Liver (tissue), 9 donors: Measurements from ENCODE around the gene SAFB. TPM values are rescaled to one million over a fixed set of nuclear protein-coding genes. Genes with fewer than 3 reads are reported as not detected.

Experiments
- DNase-seq: peaks from one replicate; pipeline ENCODE4 v3.0.0-alpha.2; 2017; ENCODE audit warnings: low spot score
- H3K27ac ChIP-seq, 2 donors: one replicate each; pipeline ENCODE4 v1.7.0; 2013; ENCODE audit warnings: inconsistent platforms in 2 of 2, low read length in 2 of 2, control low read depth in 1 of 2, low read depth in 1 of 2, mild to moderate bottlenecking in 1 of 2
- H3K27me3 ChIP-seq, 4 donors: one replicate each; pipeline versions ENCODE4 v1.6.1 to v1.7.0; 2013; ENCODE audit warnings: low read length in 3 of 4, inconsistent platforms in 1 of 4, mild to moderate bottlenecking in 1 of 4, moderate library complexity in 1 of 4; ENCODE audit not compliant: control insufficient read depth in 4 of 4, insufficient read depth in 4 of 4
- H3K36me3 ChIP-seq, 4 donors: one replicate each; pipeline versions ENCODE4 v1.6.1 to v1.7.0; 2013; ENCODE audit warnings: low read length in 3 of 4, mild to moderate bottlenecking in 3 of 4, low read depth in 1 of 4, moderate library complexity in 1 of 4; ENCODE audit not compliant: control insufficient read depth in 4 of 4, insufficient read depth in 3 of 4
- H3K4me1 ChIP-seq, 4 donors: one replicate each; pipeline versions ENCODE4 v1.6.1 to v1.7.0; 2013; ENCODE audit warnings: low read length in 3 of 4, mild to moderate bottlenecking in 3 of 4, moderate library complexity in 1 of 4; ENCODE audit not compliant: control insufficient read depth in 4 of 4, insufficient read depth in 4 of 4
- H3K4me3 ChIP-seq, 3 donors: one replicate each; pipeline versions ENCODE4 v1.6.1 to v1.7.0; 2013; ENCODE audit warnings: low read length in 3 of 3, control low read depth in 1 of 3, low read depth in 1 of 3, mild to moderate bottlenecking in 1 of 3
- H3K9ac ChIP-seq, 2 donors: one replicate each; pipeline ENCODE4 v1.7.0; 2013; ENCODE audit warnings: low read length in 2 of 2, mild to moderate bottlenecking in 2 of 2, moderate library complexity in 2 of 2, control low read depth in 1 of 2, low read depth in 1 of 2
- H3K9me3 ChIP-seq, 4 donors: one replicate each; pipeline versions ENCODE4 v1.6.1 to v1.7.0; 2013; ENCODE audit warnings: low read length in 3 of 4; ENCODE audit not compliant: control insufficient read depth in 4 of 4
- ATF3 ChIP-seq: IDR thresholded peaks from 2 replicates; pipeline ENCODE4 v1.6.1; 2016; ENCODE audit warnings: antibody characterized with exemption
- EGR1 ChIP-seq, 2 donors: IDR thresholded peaks; 2 replicates each; pipeline ENCODE4 v1.6.1; 2016 to 2018; ENCODE audit warnings: antibody characterized with exemption in 2 of 2, low read depth in 2 of 2
- FOXA1 ChIP-seq: IDR thresholded peaks from 2 replicates; pipeline ENCODE4 v1.6.1; 2016; ENCODE audit warnings: antibody characterized with exemption
- FOXA2 ChIP-seq: IDR thresholded peaks from 2 replicates; pipeline ENCODE4 v1.6.1; 2016; ENCODE audit warnings: antibody characterized with exemption
- HNF4A ChIP-seq, 2 donors: conservative IDR thresholded peaks; 2 replicates each; pipeline ENCODE4 v1.6.1; 2016; ENCODE audit warnings: antibody characterized with exemption in 2 of 2, mild to moderate bottlenecking in 2 of 2
- HNF4G ChIP-seq: IDR thresholded peaks from 2 replicates; pipeline ENCODE4 v1.6.1; 2016; ENCODE audit warnings: antibody characterized with exemption
- JUND ChIP-seq, 2 donors: IDR thresholded peaks; 2 replicates each; pipeline ENCODE4 v1.6.1; 2016; ENCODE audit warnings: antibody characterized with exemption in 2 of 2
- NR2F2 ChIP-seq: IDR thresholded peaks from 2 replicates; pipeline ENCODE4 v1.6.1; 2016; ENCODE audit warnings: antibody characterized with exemption
- RAD21 ChIP-seq, 2 donors: IDR thresholded peaks; 2 replicates each; pipeline ENCODE4 v1.6.1; 2016; ENCODE audit warnings: antibody characterized with exemption in 2 of 2, mild to moderate bottlenecking in 2 of 2
- REST ChIP-seq: IDR thresholded peaks from 2 replicates; pipeline ENCODE4 v1.6.1; 2016; ENCODE audit warnings: antibody characterized with exemption, mild to moderate bottlenecking
- RXRA ChIP-seq, 2 donors: IDR thresholded peaks; 2 replicates each; pipeline ENCODE4 v1.6.1; 2017 to 2018; ENCODE audit warnings: antibody characterized with exemption in 2 of 2, mild to moderate bottlenecking in 1 of 2
- SP1 ChIP-seq: IDR thresholded peaks from 2 replicates; pipeline ENCODE4 v1.6.1; 2018; ENCODE audit warnings: antibody characterized with exemption, mild to moderate bottlenecking
- TAF1 ChIP-seq: conservative IDR thresholded peaks from 2 replicates; pipeline ENCODE4 v1.6.1; 2016; ENCODE audit warnings: antibody characterized with exemption, mild to moderate bottlenecking
- YY1 ChIP-seq: IDR thresholded peaks from 2 replicates; pipeline ENCODE4 v1.6.1; 2016; ENCODE audit warnings: antibody characterized with exemption, mild to moderate bottlenecking
- ZBTB33 ChIP-seq: IDR thresholded peaks from 2 replicates; pipeline ENCODE4 v1.6.1; 2016; ENCODE audit warnings: antibody characterized with exemption
- WGBS: extraction: QIAGEN DNeasy Blood & Tissue Kit; methylation state at CpG from one replicate; pipeline ENCODE4 v1.1.7; 2013; 5-methylcytosine and 5-hydroxymethylcytosine counted together
- polyA plus RNA-seq, 2 donors: library from polyadenylated mRNA; stranded (reverse) in 1 of 2; unstranded in 1 of 2; fragments of 200-250 nt in 1 of 2; fragments of >200 nt in 1 of 2; fragmentation: Nextera tagmentation in 1 of 2; extraction: Ambion mirVana in 1 of 2; gene quantifications; one replicate each; pipeline versions ENCODE4 v1.2.1 to v1.2.3, GENCODE V29; 2013 to 2015
- total RNA-seq, 2 donors: library from RNA; depleted of rRNA; stranded (reverse); fragments of >200 nt; gene quantifications; one replicate each; pipeline ENCODE4 v1.2.3, GENCODE V29; 2014
- TF ChIP-seq, protein P1 (sequence below): IDR thresholded peaks from 2 replicates; pipeline ENCODE4 v1.6.1; 2016; ENCODE audit warnings: antibody characterized with exemption
- TF ChIP-seq, protein P2 (sequence below): fragments of 150-350 bp; IDR thresholded peaks from 2 replicates; pipeline ENCODE4 v1.5.1; 2017; ENCODE audit warnings: improper control_type of control experiment, low read depth, low read length; ENCODE audit not compliant: missing input control
- donor health status: healthy.
- donor health status: healthy.
- donor health status: healthy.
- donor health status: healthy.
- donor health status: healthy.

SAFB gene
- total and polyA plus RNA-seq, 4 donors, result 16.5 to 65.0 (median 38.5) TPM

GRCh38 chr19:5679289-5680083 is 56.6 kb downstream of the SAFB start:
- DNase-seq, result peak; percentile 34
- H3K9me3 ChIP-seq, result no peaks in the 10 kb centered on the region
- peak overlapping the region; percentile 66 to 78 for H3K27ac ChIP-seq
- H3K9ac ChIP-seq, result peak overlapping the region; percentile 88 to 92
- H3K27me3 ChIP-seq, result no peaks in the 10 kb centered on the region
- TF ChIP-seq YY1 (no peak), FOXA2 (no peak), TAF1 (no peak), JUND (IDR thresholded peaks at IDR 0.05) (no peak), SP1 (no peak), FOXA1 (no peak), HNF4G (no peak), REST (no peak), EGR1 (IDR thresholded peaks at IDR 0.05; ENCODE audit: low read depth in 2 of 2) (no peak), NR2F2 (no peak)
- TF ChIP-seq, protein P1, sequence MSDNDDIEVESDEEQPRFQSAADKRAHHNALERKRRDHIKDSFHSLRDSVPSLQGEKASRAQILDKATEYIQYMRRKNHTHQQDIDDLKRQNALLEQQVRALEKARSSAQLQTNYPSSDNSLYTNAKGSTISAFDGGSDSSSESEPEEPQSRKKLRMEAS, result no peak
- 35% methylated on average over 26 of the region's 26 CpGs for WGBS
- H3K4me1 ChIP-seq, result peaks cover 4 to 22% (median 13%) of the 10 kb centered on the region in 4 donors
- no peaks in the 10 kb centered on the region for H3K36me3 ChIP-seq
- H3K4me3 ChIP-seq, result peak overlapping the region; percentile 72 to 96 (median 96)

GRCh38 chr19:5680084-5680436 is 57.2 kb downstream of the SAFB start:
- peaks cover 4 to 22% (median 13%) of the 10 kb centered on the region in 4 donors for H3K4me1 ChIP-seq
- TF ChIP-seq EGR1 (IDR thresholded peaks at IDR 0.05; ENCODE audit: low read depth in 2 of 2), result no peak
- DNase-seq, result no peak
- H3K27ac ChIP-seq, result peak overlapping the region; percentile 66 to 78
- H3K36me3 ChIP-seq, result no peaks in the 10 kb centered on the region
- H3K9me3 ChIP-seq, result no peaks in the 10 kb centered on the region
- H3K9ac ChIP-seq, result peak overlapping the region; percentile 88 to 92
- H3K27me3 ChIP-seq, result no peaks in the 10 kb centered on the region
- under 1% methylated on average over 23 of the region's 23 CpGs for WGBS
- peak overlapping the region; percentile 72 to 96 (median 96) for H3K4me3 ChIP-seq

DNA sequence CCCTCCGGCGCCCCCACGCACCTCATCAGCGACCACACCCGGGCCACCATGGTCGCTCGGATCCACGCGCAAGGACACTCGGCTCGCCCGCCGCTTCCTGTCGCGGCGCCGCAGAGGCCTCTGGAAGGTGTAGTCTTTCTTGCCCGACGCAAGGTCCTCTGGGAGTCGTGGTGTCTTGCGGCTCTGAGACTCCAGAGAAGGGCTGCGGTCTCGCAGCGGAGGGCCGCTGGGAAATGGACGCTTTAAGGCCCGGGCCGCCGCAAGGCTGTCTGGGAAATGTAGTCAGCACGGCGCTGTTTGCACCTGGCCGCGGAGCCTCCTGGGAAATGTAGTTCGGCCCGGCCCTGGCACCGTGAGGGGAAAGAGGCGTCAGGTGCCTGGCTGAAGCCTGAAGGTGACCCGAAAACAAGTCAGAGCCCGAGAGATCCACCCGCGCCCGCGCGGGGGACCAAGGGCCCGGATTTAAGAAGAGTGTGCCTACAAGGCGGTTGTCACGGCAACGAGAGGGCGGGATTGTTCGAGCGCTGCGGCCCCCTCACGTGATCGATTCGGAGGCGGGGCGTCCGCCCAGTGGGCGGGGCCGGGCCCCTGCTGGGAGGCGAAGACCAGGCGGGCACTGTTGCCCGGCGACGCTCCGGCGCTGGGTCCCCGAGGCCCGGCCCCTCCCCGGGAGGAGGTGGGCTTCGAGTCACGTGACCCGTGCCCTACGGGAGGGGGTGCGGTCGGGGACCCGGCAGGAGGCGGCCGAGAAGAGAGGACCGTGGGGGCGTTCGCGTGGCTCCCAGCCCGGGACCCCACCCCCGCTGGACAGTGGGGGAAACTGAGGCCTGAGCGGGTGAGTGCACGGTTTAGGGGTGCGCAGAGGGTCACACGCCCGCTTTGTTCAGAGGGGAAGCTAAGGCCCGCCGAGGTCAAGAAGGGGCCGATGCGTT is 57.8 kb downstream of the SAFB start, which contains the start of the genes HSD11B1L and MICOS13:
HSD11B1L (plus strand) TSS at position 591 of the 932 bp plus-strand sequence. CDS start 3,806 bp downstream, outside the sequence.
MICOS13 (minus strand) TSS at position 80 of the 932 bp plus-strand sequence; CDS start at position 50, 30 bp downstream.
- Histone ChIP-seq H3K4me1 (peaks cover 4 to 22% (median 13%) of the 10 kb centered on the region in 4 donors), H3K9me3 (no peaks in the 10 kb centered on the region), H3K4me3 (peak within 1 kb of the TSS; percentile 72 to 96 (median 96)), H3K9ac (peak within 1 kb of the TSS; percentile 88 to 92), H3K36me3 (no peaks in the 10 kb centered on the region), H3K27ac (peak within 1 kb of the TSS; percentile 66 to 78), H3K27me3 (no peaks in the 10 kb centered on the region)
- peak; percentile 99 for DNase-seq
- 1% methylated on average over 94 of the region's 94 CpGs for WGBS
- TF ChIP-seq YY1 (peak; percentile 98), FOXA2 (no peak), RAD21 (IDR thresholded peaks at IDR 0.05) (peak in 1 of 2 donors; percentile 39), NR2F2 (no peak), ZBTB33 (no peak), TAF1 (no peak), HNF4G (peak; percentile 30), ATF3 (no peak), JUND (IDR thresholded peaks at IDR 0.05) (peak in 1 of 2 donors; percentile 55), RXRA (IDR thresholded peaks at IDR 0.05) (peak; percentile 46 to 50), SP1 (peak; percentile 84), HNF4A (conservative IDR thresholded peaks at IDR 0.05) (peak; percentile 35 to 54), FOXA1 (peak; percentile 65)
- TF ChIP-seq, protein P2, sequence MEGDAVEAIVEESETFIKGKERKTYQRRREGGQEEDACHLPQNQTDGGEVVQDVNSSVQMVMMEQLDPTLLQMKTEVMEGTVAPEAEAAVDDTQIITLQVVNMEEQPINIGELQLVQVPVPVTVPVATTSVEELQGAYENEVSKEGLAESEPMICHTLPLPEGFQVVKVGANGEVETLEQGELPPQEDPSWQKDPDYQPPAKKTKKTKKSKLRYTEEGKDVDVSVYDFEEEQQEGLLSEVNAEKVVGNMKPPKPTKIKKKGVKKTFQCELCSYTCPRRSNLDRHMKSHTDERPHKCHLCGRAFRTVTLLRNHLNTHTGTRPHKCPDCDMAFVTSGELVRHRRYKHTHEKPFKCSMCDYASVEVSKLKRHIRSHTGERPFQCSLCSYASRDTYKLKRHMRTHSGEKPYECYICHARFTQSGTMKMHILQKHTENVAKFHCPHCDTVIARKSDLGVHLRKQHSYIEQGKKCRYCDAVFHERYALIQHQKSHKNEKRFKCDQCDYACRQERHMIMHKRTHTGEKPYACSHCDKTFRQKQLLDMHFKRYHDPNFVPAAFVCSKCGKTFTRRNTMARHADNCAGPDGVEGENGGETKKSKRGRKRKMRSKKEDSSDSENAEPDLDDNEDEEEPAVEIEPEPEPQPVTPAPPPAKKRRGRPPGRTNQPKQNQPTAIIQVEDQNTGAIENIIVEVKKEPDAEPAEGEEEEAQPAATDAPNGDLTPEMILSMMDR, result no peak
